Activated T-helper 1 cell treated with Interleukin-2 at 50 U/mL for 16 hours (primary cell): Measurements from ENCODE around the gene HOOK1.
"Not testable (repeated sequence)": the region's sequence is repeated elsewhere in the genome, so short reads cannot be mapped to it uniquely, and the experiment has no call there.

Source experiments
- DNase-seq: peaks from one replicate; pipeline ENCODE4 v3.0.0-alpha.2; 2020; ENCODE audit warnings: low read depth

Gene HOOK1

GRCh38 chr1:59819566-59820438, 5.1 kb downstream of the HOOK1 start:
- no peak for DNase-seq

- no peak for DNase-seq
These were observed 12.4 kb downstream of the HOOK1 start for GRCh38 chr1:59827055-59827643.

DNA sequence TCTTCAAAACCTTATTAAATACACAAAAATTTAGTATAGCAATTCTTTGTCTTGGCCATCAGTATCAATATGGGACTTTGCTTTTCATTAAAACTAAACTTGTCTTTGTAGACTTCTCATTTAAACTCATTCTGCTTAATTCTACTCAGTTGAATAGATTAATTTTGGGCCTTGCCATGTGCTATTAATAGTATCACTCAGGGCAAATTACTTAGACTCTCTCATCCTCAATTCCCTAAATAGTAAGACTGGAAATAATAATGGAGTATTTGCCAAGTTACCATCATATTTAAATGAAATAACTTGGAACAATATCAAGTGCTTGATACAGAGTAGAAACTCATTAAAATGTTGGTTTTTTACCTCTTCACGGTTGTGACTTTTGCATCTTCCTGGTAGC, 13.4 kb downstream of the HOOK1 start:
- no peak for DNase-seq

DNA sequence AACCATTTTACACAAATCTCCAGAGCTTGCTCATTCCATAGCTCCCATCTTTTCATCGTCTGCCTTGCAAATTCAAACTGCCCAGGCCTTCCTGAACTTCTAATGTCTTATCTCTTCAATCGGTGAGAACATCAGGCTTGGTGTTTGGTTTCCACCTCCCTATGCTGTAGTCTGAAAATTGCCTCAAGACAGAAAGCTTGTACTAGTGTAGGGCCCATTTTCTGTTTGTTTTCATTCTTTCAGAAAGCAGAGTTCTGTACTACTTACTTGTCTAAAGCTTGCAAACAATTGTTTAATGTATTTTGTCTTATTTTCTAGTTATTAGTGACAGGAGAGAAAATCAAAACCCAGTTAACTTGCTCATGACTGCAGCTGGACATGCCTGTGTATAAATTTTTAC, 16.8 kb downstream of the HOOK1 start:
- DNase-seq, result no peak

- DNase-seq, result no peak
These were observed 18.3 kb downstream of the HOOK1 start for GRCh38 chr1:59833022-59833421.

DNA sequence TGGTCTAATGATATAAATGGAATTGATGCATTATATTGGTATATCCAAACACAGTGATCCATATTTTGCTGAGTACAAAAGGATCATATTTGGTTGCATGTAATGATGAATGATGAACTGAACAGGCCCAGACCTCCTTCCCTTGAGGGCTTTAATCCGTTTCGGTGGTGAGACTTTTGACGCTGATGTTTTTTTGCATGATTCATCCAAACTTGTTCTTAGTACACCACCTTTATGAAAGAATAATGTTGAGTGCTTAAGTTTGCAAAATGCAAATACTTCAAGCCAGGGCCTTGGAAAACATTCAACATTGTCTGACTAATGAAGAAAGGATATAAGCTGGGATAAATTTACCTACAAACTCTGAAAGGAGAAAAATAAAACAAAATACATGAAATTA, 19.2 kb downstream of the HOOK1 start:
- no peak for DNase-seq

- not testable (repeated sequence) for DNase-seq
These were observed 23.1 kb downstream of the HOOK1 start for GRCh38 chr1:59837857-59838256.

- no peak for DNase-seq
These were observed 30.3 kb downstream of the HOOK1 start for GRCh38 chr1:59845091-59845490.

DNA sequence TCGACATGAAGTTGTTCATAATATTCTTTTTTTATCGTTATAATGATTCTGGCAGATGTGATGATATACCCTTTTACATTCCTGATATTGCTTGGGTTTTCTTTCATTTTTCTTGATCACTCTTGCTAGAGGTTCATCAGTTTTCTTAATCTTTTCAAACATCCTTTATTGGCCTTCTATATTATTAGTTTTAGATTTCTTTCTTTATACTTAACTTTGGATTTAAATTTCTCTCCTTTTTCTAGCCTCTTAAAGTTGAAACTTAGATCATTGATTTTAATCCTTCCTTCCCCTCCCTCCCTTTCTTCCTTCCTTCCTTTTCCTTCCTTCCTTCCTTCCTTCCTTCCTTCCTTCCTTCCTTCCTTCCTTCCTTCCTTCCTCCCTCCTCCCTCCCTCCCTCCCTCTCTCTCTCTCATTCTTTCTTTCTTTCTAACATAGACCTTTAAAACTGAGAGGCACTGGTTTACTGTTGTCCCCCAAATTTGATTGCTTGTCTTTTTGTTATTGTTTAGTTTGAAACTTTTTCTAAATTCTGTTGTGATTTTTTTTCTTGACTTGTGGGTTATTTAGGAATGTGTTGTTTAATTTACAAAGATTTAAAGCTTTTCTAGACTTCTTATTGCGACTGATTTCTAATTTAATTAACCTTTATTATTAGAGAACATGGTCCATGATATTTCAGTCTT, 31.6 kb downstream of the HOOK1 start:
- no peak for DNase-seq

DNA sequence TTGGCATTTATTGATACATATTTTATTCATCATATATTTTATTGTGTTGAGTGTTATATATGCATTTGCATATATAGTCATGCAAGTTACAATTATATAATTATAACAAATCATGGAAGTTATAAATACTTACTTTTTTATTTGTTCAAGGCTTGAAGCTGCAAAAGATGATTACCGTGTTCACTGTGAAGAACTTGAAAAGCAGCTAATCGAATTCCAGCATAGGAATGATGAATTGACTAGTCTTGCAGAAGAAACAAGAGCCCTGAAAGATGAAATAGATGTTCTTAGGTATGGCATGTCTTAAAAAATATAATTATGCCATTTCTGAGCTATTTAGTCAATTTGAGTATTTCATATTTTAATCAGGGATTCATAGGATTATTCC, 32.1 kb downstream of the HOOK1 start:
- no peak for DNase-seq

DNA sequence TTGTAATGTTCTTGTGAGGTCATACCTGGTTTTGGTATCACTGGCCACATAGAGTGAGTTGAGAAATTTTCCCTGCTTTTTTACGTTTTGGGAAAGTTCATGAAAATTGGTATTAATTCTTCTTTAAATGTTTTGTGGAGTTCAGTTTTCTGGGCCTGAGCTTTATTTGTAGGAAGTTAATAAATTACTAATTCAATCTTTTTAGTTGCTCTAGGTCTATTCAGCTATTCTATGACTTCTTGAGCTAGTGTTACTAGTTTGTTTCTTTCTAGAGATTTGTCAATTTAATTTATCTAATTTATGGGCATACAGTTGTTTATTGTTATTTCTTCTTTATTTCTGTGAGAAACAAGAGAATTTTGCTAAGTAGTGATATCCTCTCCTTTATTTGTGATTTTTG, 37.4 kb downstream of the HOOK1 start:
- DNase-seq, result no peak

GRCh38 chr1:59855297-59855696, 40.5 kb downstream of the HOOK1 start:
- not testable (repeated sequence) for DNase-seq

DNA sequence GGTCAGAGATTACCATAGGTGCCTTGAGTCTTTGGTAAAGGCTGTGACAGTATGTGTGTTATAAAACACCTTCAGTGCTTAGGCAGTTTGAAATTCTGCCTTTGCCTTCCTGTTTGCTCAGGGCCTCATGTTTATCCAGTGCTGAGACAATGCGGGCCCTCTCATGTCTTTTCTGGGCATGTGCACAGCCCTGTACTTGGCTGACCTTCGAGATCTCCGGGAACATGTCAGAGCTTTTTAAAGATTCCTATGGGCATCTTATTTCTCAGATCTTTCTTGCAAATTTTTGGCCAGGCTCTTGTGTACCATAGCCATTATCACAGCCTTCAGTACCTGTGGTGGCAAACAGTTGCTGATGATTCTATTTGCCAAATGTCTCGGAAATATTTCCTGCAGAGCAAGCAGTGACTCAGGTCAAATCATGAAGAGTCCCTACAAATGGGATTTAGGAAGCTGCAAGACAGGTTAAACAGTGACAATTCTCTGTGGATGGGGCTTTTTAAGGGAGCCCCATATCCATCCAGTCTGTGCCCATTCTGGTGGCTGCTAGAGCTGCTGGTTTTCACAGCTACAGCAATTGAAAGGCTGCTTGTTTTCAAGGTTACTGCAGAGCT, 42.1 kb downstream of the HOOK1 start:
- DNase-seq, result no peak

DNA sequence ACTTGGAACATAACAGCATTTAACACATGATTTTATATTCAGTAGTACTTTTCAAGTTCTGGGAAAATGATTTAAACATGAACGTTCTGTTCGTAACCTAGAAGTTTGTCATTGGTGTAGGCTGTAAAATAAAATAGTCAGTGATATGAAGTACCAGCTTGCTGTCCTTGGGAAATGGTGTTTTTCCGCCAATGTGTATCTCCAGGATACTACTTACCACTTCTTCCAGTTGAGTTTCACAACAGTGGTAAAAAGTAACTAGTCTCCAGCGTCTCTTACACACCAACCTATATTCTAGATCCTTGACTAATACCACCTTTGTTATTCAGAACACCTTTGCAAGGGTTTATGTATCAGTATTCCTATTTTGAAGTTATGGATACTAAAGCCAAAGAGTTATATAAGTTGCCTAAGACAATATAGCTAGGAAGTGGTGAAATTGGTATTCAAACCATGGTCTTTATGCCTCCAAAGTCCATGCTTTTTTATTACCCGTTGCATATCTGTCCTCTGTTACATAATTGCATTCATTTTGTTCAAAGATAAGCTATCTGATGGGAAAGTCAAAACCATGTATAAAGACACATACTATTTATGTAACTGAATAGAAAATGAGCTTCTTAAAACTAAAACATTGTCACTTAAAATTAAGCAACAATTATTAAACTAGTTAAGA, 43.1 kb downstream of the HOOK1 start:
- DNase-seq, result no peak

- no peak for DNase-seq
These were observed 51.7 kb downstream of the HOOK1 start for GRCh38 chr1:59866462-59866861.

DNA sequence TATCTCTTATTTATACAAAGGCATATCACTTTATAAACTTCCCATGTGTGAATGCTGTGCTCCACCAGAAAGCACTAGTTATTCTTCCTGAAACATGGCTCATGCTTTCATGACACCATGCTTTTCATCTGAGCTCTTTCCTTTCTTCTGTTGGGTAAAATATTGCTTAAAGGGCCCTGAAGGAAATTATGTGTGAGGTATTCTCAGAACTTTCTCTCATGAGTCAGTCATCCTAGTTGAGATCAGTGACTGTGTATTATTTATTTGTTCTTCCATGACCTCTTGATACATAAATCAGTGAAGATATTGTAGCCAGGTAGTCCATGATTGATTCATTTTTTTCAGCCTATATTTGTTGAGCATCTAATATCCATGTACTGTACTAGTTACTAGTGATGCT, 57.0 kb downstream of the HOOK1 start:
- no peak for DNase-seq

- no peak for DNase-seq
These were observed 62.4 kb downstream of the HOOK1 start for GRCh38 chr1:59877108-59877682.

GRCh38 chr1:59878370-59878769, 63.6 kb downstream of the HOOK1 start:
- no peak for DNase-seq

DNA sequence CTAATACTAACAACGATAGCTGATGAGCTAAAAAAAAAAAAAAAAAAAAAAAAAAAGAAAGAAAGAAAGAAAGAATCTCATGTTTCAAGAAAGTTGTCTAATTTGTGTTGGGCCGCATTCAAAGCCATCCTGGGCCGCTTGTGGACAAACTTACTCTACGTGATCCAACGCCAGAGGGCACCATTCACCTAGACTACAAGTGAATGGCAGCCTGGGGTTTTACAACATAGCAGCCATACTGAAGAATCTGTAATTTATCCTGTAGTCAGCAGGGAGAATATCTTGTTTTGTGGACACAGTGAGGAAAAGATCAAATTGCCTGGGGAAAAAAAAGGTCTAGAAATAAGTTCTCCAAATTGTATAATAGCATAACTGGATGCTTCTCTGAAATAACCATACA, 64.8 kb downstream of the HOOK1 start:
- no peak for DNase-seq

DNA sequence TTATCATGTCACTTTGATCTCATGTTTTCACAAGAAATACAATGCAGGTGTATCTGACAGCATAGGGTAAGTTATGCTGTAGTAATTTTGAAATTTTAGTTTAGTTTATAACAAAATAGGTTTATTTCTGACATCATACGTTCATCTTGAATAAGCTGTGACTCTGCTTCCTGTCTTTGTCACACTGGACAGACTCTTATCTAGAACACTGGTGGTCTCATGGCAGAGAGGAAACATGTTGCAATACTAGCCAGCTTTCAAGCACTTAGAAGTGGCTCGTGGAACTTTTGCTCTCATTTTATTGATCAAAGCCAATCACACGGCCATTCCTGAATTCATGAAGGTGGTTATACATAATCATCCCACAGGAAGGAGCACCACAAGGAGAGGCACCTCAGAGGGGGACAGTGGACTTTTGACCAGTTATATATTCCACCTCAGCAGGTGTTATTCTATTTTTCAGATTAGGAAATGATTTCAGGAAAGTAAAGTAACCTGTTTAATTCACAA, 65.3 kb downstream of the HOOK1 start:
- no peak for DNase-seq

GRCh38 chr1:59880735-59881134, 66.0 kb downstream of the HOOK1 start:
- DNase-seq, result no peak
